ENCODE results near the gene DPP6. TPM values are rescaled to one million over a fixed set of nuclear protein-coding genes. Genes with fewer than 3 reads are reported as not detected.

Gene DPP6
- total RNA-seq, 1 donor from 2014 or later, result not detected

DNA sequence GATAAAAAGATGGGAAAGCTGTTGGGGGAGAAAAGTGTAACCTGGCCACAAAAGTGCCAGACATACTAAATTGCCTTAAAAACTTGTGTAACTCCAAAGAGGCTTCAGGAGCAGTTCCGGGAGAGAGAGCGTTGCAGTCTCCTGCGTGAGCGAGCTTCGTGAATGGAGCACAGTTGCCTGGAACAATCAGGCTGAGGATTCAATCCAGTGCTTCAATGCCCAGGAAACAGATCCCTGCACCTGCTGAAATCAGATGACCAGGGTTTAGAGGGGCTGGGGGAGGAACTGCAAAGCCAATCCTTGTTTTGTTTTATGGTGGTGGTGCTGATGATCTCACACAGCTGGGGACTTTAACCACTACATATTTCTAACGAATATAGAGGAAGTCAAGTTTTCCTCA is 398.3 kb downstream of the DPP6 start:
- intact Hi-C loops (cut with micrococcal nuclease), result no loop called here

DNA sequence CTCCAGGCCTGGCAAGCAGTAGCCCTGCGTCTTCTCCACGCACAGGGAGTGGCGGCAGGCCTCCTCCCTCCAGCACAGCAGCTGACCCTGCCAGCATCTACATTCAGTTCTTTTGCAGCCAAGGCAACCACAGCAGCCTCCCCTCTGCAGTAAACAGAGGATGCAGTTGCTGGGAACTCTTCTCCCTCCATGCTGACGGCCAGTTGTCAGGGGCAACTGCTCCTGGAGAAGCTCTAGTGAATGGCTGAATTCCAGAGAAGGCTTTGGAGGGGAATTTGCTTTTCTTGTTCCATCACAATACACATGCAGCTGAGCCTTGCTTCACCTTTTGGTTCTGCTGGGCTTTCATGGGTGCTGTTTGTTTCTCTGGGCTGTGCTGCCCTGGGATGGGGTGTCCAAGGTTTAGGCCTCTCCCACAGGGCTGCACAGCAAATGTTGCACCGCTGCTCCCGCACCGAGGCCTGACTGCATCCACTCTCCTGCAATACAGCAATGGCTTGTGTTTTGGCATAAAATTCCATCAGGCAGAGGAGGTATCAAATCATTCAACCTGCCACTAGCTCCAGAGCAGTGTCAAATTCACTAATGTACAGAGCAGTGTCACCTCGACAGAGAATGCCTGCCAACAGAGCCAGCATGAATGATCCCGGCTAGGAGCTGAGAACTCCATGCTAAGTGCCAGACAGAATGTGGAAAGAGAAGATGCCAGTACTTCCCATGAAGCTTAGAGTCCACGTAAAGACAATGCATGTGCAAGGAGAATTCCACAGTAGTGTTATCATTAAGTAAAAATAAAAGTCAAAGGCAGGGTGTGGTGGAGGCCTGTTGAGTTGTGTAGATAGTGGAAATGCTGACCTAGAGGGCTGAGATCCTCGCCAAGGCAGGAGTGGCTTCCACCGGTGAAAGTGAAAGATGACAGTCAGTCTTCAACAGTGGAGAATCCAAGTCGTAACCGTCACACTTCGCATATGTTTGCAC is 399.6 kb downstream of the DPP6 start:
- intact Hi-C loops (cut with micrococcal nuclease), result no loop called here

DNA sequence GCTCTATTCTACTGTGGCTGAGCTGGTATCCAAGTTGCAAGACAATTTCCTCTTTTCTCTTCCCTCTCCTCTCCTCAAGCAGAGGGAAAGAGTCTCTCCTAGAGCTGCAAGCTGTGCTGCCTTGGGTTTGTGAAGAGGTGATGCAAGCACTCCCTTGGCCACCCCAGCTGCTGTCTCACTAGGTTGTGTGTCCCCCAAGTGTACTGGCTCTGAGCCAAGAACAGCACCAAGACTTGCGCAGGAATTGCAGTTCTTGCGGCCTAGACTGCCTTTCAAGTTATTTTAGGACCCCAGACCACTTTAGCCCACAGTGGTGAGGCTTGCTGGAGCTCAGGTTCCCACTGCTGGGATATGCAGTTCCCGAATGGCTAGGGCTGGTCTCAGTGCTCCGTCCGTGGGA is 411.6 kb downstream of the DPP6 start:
- intact Hi-C loops (cut with micrococcal nuclease), result no loop called here

DNA sequence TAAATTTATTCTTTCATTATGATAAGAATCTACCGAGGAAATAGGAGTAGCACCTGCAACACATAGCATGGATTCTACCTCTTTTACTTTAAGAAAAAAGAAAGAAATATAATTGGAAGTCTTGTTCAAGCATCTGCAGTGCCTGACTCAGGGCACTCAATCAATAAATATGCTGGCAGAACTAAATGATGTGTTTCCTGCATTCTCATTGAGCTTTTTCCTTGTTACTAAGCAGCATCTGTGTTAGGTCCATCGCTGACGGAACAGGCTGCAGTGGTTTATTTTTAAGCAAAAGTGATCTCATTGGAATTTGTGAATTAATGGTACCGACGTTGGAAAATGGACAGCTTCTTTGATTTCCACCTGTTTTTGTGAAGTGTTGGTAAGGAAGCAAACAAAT is 417.5 kb downstream of the DPP6 start:
- intact Hi-C loops (cut with micrococcal nuclease), result no loop called here

DNA sequence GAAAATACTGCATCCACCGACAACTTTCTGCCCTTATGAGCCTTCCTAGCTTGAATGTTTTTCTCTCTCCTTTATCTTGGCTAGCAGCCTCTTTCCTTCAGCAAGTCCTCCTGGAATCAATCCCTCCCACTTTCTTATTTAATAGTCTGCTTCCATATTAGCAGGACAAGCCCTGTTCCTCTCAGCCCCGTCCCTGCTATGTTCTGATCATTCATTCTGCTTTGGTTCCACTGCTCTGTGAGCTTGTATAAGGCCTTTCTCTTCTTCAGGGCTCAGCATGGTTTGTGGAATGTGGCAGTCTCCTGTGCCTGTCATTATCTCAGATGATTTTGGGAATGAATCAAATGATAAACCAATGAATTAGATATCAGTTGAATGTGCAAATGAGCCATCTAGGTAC is 420.1 kb downstream of the DPP6 start:
- intact Hi-C loops (cut with micrococcal nuclease), result no loop called here

DNA sequence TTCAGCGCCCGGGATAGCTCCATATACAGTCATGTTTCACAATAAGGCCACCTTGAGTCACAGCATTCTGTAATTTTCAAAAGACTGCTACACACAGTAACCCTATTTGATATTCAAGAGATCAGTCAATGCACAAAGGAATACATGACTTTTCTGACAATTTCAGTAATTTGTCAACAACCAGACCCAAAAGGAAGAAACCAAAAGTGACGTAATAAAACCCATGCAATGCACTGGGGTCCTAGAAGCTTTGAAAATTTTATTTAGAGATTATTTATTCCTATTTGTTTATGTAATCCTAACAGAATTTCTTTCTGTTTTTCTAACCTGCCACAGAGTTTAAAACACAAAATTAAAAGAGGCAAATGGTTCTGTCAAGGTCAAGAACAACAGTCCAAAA is 421.2 kb downstream of the DPP6 start:
- intact Hi-C loops (cut with micrococcal nuclease), result no loop called here

DNA sequence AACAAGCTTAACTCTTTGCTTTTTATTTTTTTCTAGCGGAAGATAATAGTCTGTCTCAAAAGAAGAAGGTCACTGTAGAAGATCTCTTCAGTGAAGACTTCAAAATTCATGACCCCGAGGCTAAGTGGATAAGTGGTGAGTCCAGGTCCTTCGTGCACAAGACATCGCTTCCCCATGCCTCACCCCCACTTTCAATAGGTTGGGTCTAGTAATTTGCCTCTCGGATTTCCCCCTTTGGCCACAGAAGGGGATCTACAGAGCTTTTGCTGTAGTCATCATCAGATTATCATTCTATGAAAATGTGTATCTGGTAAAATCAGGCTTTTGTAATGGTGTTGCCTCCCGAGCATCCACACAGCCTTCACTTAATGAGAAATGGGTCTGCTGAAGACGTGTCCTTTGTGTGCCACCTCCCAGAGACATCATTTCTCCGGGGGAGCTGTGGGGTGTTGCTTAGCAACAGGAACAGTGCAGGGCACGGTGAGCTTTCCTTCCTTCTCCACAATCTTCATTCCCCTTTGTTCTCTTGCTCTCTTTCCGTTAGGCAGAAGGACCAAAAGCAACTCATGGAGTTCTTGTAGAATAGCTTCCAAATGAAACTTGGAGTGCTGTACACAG is 422.8 kb downstream of the DPP6 start:
- intact Hi-C loops (cut with micrococcal nuclease), result no loop called here

DNA sequence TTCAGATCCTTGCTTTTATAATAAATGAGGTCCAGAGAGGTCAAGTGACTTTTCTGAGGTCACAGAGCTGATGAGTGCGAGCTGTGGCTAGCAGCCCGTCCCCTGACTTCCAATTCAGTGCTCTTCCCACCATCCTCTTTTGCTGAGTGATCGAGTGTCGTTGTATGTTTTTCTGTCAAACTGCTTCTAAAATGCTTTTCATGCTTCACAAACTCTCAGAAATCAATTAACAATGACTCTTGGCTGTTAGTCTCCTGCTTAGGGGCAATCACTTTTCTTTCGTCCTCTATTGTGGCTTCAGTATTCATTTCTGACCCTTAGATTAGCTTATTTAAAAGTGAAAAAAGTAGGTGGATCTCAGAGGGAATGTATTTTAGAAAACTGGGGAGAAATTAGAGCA is 423.7 kb downstream of the DPP6 start:
- intact Hi-C loops (cut with micrococcal nuclease), result no loop called here

DNA sequence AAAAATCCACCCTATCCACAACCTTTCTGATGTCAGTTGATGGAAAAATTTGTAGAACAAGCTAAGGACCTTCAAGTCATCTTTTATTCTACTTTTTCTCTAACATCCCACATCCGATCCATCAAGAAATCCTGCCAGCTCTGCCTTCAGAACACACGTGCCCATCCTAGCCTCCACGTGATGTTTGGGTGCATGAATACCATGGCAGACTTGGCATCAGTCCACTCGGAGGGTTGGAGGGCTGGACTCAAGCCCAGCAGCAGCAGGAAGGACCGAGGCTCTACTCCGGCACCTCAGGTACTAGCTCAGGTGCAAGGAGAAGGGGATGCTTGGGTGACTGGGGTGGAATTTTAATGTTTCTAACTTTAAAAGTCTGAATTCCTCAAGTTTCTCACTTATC is 428.6 kb downstream of the DPP6 start:
- intact Hi-C loops (cut with micrococcal nuclease), result no loop called here

DNA sequence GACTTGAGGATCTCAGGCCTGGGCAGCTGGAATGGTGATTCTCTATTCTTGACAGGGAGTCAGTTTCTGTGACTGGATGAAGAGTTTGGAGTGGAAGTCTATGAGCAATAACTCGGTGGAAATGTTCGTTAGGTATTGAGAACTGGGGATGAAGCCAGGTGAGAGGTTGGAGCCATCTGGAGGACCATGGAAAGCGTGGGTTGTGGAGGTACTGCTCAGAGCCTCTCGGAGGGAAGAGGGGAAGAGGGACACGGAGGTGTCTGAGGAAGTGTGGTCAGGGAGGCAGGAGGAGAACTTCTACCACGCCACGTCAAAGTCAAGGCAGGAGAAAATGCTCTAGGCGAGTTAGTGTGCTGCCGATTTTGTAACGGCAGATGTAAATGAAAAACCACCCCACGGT is 430.7 kb downstream of the DPP6 start:
- intact Hi-C loops (cut with micrococcal nuclease), result no loop called here

DNA sequence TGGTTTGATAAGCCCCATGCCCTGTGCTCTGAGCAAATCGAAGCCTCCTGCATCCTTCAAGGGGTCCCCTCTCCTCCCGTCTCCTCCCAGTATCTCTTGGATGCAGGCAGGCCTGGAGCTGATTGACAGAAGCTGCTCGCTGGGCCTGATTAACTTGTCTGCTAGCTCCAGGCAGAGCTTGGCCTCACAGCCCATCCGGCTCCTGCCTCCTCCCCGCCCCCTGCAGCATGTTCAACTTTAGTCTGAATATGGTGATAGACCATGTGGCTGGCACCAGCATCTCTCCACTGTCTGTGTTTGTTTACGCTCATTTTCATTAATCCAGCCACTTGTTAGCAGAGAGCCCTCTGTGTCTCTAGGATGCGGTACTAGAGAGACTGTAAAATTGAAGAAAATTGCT is 432.2 kb downstream of the DPP6 start:
- intact Hi-C loops (cut with micrococcal nuclease), result no loop called here

DNA sequence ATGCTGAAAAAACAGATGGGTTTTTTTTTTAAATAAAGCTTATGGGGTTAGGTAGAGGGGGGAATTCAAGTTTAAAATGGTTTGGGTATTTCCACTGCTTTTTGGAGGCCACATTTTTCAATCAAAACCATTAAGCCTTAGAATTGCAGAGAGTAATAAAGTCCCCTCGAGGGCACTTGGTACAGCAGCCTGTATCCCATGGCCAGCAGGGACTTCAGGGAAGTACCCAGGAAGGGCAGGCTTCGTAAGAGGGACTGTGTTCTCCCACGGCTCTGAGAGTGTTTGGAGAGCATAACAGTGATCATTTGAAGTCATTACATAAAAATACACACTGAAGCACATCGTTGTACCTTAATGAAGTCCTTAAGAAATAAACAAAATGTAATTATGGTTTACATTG is 432.7 kb downstream of the DPP6 start:
- intact Hi-C loops (cut with micrococcal nuclease), result no loop called here

DNA sequence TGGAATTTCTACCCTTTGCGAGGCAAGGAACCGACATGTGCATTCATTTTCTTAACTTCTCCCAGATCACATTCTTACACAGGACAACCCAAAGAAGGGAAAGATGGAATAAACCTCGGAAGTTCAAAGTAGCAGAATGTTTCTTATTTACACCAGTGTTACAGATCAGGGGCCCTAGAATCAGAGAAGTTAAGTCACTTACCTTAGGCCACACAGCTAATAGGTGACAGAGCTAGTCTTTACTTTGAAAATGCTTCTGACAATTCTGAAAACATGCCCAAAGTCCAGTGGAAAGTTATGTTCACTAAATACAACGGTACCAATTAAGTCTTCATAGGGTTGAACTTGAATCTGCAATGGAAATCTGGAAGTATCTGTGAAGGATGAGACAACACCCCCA is 437.7 kb downstream of the DPP6 start:
- intact Hi-C loops (cut with micrococcal nuclease), result no loop called here

DNA sequence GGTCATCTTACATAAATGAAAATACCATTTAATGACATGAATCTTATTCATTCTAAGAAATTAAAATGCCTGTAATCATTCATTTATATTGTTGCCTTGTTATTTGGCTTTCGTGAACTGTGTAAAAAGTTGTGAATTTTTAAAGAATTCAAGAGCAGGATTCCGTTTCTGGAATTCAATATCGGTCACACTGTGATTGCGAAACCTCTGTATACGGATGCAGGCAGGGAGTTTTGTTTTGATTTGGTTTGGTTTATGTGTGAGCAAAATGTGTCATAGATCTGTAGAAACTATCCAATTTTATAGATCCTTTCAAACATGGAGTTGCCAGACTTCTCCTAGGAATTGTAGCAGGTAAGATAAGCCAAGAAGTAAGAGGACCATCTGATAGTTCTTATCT is 441.4 kb downstream of the DPP6 start:
- intact Hi-C loops (cut with micrococcal nuclease), result no loop called here

DNA sequence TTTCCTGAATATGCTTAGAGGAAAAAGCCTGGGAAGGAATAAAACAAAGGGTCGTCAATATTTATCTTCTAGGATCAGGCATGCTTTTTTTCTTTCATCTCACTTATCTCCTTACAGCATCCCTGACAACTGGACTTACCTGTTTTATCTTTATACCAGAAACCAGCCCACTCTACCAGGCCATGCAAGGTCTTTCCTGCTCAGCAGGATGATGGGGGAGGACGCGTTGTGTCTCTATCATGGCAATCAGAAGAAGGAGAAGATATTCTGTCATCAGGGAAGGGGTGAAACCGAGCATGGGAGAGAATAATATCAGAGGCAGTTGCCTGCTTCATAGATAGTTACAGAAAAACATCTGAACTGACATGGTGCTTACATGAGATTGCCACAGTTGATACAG is 445.6 kb downstream of the DPP6 start:
- intact Hi-C loops (cut with micrococcal nuclease), result no loop called here

DNA sequence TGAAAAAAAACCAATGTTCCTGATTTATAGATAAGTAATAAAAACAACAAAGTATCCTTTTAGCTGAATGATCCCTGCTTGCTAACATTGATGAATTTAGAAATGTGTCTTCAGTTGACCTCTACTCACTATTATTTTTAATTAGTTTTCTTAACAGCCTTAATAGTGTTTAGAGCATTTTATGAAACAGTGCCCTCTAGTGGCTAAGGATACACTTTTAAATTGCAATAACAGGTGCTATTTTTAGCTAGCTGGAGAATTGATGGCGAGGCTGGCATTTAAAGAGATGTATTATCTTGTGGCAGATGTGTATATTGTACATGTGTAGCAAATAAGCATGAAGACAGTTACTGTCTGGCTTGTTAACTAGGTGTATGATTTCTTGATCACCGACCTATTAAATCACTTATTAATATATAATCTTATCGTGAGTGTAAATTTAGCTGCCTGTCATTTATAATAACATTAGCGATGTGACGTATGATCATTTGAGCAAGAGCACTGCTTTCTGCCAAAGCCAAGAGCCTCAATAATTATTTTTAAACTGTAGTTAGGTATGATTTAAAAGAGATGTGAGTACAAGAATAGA is 451.9 kb downstream of the DPP6 start:
- intact Hi-C loops (cut with micrococcal nuclease), result no loop called here

DNA sequence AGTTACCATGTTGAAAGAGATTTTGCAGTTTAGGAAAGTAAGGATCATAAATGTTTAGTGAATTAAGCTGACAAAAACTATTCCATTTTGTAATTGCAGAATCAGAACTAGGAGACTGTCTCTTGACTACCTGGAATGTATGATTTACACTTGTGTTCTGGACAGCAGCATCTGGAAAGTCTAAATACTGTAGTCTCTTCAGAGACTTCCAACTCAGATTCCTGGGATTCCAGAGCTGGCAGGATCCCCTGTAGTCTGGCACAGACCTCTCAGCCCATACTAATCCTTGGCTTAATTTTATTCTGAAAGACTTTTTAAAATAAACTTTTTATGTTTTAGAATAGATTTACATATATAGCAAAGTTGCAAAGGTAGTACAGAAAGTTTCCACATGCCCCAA is 452.7 kb downstream of the DPP6 start:
- intact Hi-C loops (cut with micrococcal nuclease), result no loop called here

DNA sequence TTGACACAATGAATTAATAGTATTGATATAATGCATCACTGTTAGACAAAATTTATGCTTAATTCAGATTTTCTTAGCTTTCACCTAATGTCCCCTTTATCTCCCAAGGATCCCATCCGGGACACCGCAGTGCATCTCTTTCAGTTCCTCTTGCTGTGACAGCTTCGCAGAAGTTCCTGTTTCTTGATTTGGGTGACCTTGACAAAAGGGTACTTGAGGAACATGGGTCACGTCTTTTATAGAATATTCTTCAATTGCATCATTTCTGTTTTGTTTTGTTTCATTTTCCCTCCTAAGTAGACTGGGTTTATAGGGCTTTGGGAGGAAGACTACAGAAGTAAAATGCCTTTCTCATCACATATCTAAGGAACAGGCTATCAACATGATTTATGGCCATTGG is 453.2 kb downstream of the DPP6 start:
- intact Hi-C loops (cut with micrococcal nuclease), result no loop called here

DNA sequence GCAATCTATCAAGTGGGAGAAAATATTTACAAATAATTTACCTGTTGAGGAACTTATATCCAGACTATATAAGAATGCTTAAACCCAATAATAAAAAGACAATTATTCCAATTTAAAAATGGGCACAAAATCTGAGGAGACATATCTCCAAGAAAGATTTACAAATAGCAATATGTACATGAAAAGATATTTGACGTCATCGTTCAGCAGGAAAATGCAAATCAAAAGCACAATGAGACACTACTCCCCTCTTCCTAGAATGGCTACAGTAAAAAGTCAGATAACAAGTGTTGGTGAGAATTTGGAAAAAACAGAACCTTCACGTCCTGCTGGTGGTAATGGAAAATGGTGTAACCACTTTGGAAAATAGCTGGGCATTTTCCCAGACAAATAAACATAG is 457.0 kb downstream of the DPP6 start:
- intact Hi-C loops (cut with micrococcal nuclease), result no loop called here

DNA sequence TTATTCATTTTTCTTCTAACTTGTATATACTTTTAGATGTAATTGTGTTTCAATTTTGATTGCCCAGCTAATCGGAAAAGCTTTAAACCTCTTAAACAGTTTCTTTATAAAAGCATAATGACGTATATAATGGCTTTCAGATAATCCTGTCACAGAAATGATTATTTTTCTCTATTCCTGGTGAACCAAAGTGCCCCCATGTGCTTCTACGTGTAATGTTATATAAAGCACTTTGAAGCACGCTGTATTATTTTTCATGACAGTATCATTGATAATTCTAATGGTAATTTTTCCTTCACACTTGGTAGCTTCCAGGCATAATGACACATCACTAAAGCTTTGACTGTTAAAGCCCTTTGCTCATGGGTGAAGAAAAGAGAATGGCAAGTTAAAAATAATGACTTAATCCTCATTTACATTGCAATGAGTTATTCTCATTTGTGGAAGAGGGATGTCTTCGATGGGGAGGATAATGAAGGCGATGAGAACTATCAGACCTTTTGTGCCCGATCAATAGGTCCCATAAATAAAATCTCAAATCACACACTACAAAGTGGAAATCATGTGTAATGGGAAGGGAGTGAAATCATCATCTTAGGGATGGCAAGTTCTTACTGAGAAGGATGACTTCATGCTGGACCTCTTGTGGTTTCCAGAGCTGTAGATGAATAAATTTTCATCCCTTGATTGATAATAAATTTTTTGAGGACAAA is 460.1 kb downstream of the DPP6 start:
- intact Hi-C loops (cut with micrococcal nuclease), result no loop called here

DNA sequence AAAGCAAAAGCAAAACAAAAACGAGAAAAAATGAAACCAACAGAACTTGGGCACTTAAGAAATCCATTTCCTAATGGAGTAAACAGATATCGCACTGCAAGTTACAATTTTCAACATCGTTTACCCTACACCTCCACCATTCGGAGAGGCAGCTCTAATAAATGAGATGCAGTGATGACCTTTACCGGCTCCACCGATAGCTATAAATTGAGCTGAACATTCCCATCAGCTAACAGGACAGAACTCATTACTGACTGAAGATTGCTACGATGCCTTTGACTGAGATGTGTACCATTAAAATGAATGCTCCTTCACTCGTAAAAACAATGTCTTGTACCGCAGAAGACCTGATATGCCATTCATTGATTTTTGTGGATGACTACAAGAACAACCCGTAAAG is 465.6 kb downstream of the DPP6 start:
- intact Hi-C loops (cut with micrococcal nuclease), result no loop called here

DNA sequence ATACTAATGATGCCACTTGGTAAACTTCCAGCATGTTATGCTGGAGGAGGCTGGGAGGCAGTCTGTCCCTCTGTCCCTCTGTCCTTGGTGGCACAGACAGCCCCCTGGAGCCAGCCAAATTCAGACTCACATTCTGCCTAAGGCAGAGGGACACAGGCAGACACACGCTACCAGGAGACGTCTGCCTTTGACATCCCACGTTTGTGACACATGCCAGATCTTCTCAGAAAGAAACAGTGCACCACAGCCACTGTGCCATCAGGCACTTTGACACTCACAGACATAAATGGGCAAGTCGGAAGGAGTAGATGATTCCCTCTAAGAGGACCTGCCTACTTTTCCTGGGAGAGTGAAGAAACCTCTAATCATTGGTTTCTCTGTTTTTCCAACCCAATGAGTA is 467.0 kb downstream of the DPP6 start:
- intact Hi-C loops (cut with micrococcal nuclease), result no loop called here
